DMS 273 (cell line): Measurements from ENCODE around the gene MDM1.

Source experiments
- DNase-seq: peaks from one replicate; lab custom pipeline; 2025; ENCODE audit not compliant: unreplicated experiment; lab: John Stamatoyannopoulos, UW

Gene MDM1

DNA sequence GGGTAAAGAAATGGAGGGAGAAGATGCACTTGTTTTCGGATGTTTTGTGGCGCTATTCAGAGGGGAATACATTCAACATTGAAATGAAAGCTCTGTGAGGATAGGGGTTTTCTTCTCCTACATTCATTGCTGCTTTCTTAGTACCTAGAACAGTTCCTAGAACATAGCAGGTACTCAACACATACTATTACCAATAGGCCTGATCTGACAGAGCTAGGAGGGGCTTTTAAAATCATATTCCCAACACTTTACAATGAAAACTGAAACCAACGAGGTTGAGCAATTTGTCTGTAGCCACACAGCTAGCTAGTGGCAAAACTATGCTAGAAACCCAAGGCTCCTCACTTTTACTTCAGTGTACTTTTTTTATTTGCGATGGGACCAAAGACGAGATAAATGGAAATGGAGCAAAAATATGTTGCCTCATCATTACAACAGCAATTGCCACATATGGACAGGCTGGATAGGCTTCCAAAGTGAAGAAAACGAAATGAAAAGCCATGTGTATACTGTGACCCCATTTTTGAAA is 55.7 kb downstream of the MDM1 start:
- no peak for DNase-seq

- no peak for DNase-seq
Observed at GRCh38 chr12:68272732-68273131, 59.4 kb downstream of the MDM1 start.

GRCh38 chr12:68271346-68271745 is 60.8 kb downstream of the MDM1 start:
- no peak for DNase-seq

- no peak for DNase-seq
Observed at GRCh38 chr12:68270358-68270757, 61.8 kb downstream of the MDM1 start.

- no peak for DNase-seq
Observed at GRCh38 chr12:68269779-68270178, 62.4 kb downstream of the MDM1 start.

DNA sequence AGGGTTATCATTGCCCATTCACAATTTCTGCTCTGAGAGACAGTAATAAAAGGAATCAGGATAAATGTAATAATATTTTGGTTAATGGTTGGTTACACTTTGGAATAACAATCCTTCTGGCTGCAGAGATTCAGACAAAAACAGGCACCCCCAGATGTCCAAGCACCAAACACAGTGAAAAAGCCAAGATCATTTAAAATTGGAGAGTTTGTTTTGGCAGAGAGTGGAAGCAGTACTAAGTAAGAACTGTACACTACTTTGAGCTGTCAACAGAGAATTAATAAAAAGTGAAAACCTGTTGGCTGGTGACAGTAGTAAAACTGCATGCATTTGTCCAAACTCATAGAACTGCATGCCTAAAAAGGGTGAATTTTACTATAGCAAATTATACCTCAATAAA is 63.2 kb downstream of the MDM1 start:
- DNase-seq, result no peak

- no peak for DNase-seq
Observed at GRCh38 chr12:68267892-68268396, 64.2 kb downstream of the MDM1 start.

- no peak for DNase-seq
Observed at GRCh38 chr12:68264857-68265256, 67.3 kb downstream of the MDM1 start.

GRCh38 chr12:68264158-68264855 is 67.9 kb downstream of the MDM1 start:
- DNase-seq, result no peak

GRCh38 chr12:68263366-68263765 is 68.8 kb downstream of the MDM1 start:
- DNase-seq, result no peak

DNA sequence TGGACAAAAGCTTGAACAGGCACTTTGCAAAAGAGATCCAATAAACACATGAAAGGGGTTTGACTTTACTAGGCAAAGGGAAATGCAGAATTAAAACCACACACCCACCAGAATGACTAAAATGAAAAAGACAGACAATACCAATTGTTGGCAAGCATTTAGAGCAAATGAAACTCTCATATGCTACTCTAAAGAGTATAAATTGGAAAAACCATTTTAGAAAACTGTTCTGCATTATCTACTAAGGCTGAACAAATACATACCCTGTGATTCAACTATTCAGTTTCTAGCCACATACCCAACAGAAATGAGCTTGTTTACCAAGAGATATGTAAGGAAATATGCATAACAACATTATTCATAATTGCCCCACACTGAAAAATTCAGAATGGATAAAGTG is 70.3 kb downstream of the MDM1 start:
- no peak for DNase-seq

DNA sequence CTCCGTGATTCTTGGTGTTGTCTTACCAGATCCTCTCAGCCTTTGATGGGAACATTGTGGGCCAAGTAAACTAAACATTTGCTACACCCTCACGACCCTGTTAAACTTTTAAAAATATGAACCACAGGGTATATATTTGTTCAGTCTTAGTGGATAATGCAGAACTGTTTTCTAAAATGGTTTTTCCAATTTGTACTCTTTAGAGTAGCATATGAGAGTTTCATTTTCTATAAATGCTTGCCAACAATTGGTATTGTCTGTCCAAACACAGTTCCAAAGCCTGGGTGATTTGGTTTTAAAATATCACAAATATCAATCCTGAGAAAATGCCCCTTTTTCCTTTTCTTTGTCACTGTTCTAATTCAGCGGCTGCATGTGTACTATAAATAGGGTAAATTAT is 72.0 kb downstream of the MDM1 start:
- no peak for DNase-seq

DNA sequence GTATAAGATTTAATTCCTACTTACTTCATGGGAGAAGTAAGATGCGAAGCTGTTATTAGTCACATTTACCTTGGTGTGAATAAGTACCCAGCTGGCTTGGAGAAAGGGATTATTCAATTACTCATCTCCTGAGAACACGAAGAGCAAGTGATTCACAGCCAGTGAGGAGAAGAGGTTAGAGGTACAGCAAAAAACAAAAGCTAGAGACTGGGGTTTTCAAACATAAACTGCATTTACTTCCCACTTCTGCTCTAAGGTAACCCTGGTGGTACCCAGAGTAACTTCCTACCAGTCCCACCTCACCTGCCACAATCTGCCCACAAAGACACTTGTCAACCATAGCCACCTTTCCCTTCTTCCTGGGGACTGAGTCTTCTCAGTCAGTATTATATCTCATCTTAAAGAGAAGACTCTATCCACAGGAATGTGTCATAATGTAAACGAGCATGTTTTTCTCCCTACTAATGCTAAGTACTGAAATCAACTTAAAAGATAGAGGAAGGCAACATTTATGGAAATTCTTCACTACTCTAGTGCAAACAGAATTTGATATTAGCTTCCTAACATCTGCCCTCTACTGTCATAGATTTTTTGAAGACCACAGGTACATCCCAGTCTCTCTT is 72.7 kb downstream of the MDM1 start:
- no peak for DNase-seq

DNA sequence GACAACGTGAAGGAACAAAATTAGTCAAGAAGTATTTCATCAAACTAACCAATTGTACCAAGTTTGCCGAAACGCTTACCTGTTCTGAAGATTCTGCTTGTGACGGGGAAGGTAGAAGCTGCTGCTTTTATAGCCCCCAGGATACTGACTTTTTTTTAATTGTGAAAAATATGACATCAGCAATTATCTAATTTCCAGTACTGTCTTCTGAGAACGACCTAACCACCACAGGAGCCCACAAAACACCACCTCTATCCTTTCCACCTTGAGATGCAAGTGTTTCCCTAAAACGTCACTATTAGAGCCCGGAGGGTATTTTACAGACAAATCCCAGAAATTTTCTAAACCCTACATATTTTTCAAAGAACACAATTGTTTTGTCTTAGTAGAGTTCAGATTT is 78.7 kb downstream of the MDM1 start, which contains the start of gene IL22:
Gene IL22 (minus strand): TSS at position 101 of the 400 bp plus-strand sequence. CDS start 156 bp downstream, outside the sequence.
- DNase-seq, result no peak

GRCh38 chr12:68252077-68252476 is 80.1 kb downstream of the MDM1 start:
- DNase-seq, result no peak

- DNase-seq, result no peak
Observed at GRCh38 chr12:68250454-68250853, 81.7 kb downstream of the MDM1 start.

DNA sequence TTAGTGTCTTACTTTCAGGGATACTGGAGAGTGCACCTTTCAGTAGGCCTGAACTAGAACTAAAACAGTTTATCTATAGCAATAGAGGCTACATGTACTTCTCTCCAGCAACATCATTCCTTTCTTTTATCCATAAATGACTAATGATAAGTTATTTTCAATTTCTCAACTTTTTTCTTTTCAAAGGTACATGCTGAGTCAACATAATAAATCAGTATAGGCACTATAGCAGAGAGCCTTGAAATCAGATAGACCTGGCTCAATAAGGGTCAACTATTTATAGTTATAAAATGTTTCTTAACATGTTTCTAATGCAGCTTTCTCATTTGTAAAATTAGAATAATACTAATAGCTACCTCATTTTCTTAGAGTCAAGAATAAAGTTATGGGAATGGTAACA is 84.4 kb downstream of the MDM1 start:
- no peak for DNase-seq

GRCh38 chr12:68246350-68246749 is 85.8 kb downstream of the MDM1 start:
- DNase-seq, result no peak

- peak; percentile 57 for DNase-seq
Observed at GRCh38 chr12:68245180-68246021, 86.8 kb downstream of the MDM1 start.
